Caco-2 (cell line): Measurements from ENCODE around the gene HSD11B2. TPM values are rescaled to one million over a fixed set of nuclear protein-coding genes. Genes with fewer than 3 reads are reported as not detected.

Experiments used
- BruUV-seq: library from RNA; stranded (reverse); fragments of 400-500 nt; replicated peaks from 2 replicates; lab custom pipeline; 2021; lab: Mats Ljungman, UMichigan
- CTCF ChIA-PET: fragments of 300-600 bp; sonication (Branson Sonifier 250); formaldehyde crosslinking; loops from one replicate; lab custom pipeline; 2022; ENCODE audit warnings: antibody characterized with exemption; lab: Charles Lee
- POLR2A ChIA-PET: fragments of 300-600 bp; sonication (Branson Sonifier 250); formaldehyde crosslinking; loops from one replicate; lab custom pipeline; 2022; ENCODE audit warnings: antibody characterized with exemption; lab: Charles Lee
- DNase-seq, 2 experiments: peaks; one replicate each; pipeline versions ENCODE4 v3.0.0 to v3.0.0-alpha.2; 2020 to 2022
- H3K27me3 ChIP-seq: replicated peaks from 2 replicates; pipeline ENCODE4 v1.6.0; 2011; ENCODE audit warnings: low read length; ENCODE audit not compliant: control insufficient read depth, insufficient read depth
- H3K36me3 ChIP-seq: 2 replicates; pipeline ENCODE4 v1.5.1; 2011; ENCODE audit warnings: low read length; ENCODE audit not compliant: control insufficient read depth, insufficient read depth
- H3K4me1 ChIP-seq: fragments of 250-450 bp; sonication (Bioruptor Pico); 2 replicates; pipeline ENCODE4 v1.5.1; 2020; ENCODE audit warnings: mild to moderate bottlenecking
- H3K4me3 ChIP-seq: 2 replicates; pipeline ENCODE4 v1.5.1; 2011; ENCODE audit warnings: low read depth, mild to moderate bottlenecking, control low read depth, low read length
- H3K9me3 ChIP-seq: fragments of 250-450 bp; sonication (Bioruptor Pico); 2 replicates; pipeline ENCODE4 v1.5.1; 2020; ENCODE audit warnings: mild to moderate bottlenecking, moderate library complexity
- H3K27ac Mint-ChIP-seq: one replicate; pipeline ENCODE4 v1.8.0; 2022; ENCODE audit warnings: mixed read lengths; ENCODE audit not compliant: unreplicated experiment
- H3K27me3 Mint-ChIP-seq: one replicate; pipeline ENCODE4 v1.8.0; 2022; ENCODE audit warnings: mixed read lengths; ENCODE audit not compliant: insufficient read depth, unreplicated experiment
- H3K36me3 Mint-ChIP-seq: one replicate; pipeline ENCODE4 v1.8.0; 2022; ENCODE audit warnings: mild to moderate bottlenecking, mixed read lengths; ENCODE audit not compliant: insufficient read depth, unreplicated experiment
- H3K4me1 Mint-ChIP-seq: one replicate; pipeline ENCODE4 v1.8.0; 2022; ENCODE audit warnings: low read depth, mixed read lengths; ENCODE audit not compliant: unreplicated experiment
- H3K4me3 Mint-ChIP-seq: one replicate; pipeline ENCODE4 v1.8.0; 2022; ENCODE audit warnings: mild to moderate bottlenecking, moderate library complexity, mixed read lengths; ENCODE audit not compliant: unreplicated experiment
- H3K9me3 Mint-ChIP-seq: one replicate; pipeline ENCODE4 v1.8.0; 2022; ENCODE audit warnings: mixed read lengths; ENCODE audit not compliant: unreplicated experiment
- intact Hi-C: fragments of 100-400 bp; cut with micrococcal nuclease; formaldehyde crosslinking; loops from one replicate; pipeline ENCODE4 v1.10.0; 2022; ENCODE audit not compliant: unreplicated experiment
- total RNA-seq: library from RNA; stranded (reverse); gene quantifications from 2 replicates; pipeline ENCODE4 v1.2.3, GENCODE V29; 2022
- TF ChIP-seq, protein P1 (sequence below), 2 experiments: fragments of 200-600 bp in 1 of 2; IDR thresholded peaks; 1 replicate in 1 of 2; 2 replicates in 1 of 2; pipeline versions ENCODE4 v1.5.1 to v1.8.0; 2011 to 2022; ENCODE audit warnings: antibody characterized with exemption in 1 of 2, control low read depth in 1 of 2, inconsistent platforms in 1 of 2, low read depth in 1 of 2, low read length in 1 of 2, mild to moderate bottlenecking in 1 of 2, moderate library complexity in 1 of 2; ENCODE audit not compliant: insufficient read depth in 1 of 2, severe bottlenecking in 1 of 2, unreplicated experiment in 1 of 2

The HSD11B2 gene
- total RNA-seq, 1 experiment from 2014 or later, result 11.3 TPM

DNA sequence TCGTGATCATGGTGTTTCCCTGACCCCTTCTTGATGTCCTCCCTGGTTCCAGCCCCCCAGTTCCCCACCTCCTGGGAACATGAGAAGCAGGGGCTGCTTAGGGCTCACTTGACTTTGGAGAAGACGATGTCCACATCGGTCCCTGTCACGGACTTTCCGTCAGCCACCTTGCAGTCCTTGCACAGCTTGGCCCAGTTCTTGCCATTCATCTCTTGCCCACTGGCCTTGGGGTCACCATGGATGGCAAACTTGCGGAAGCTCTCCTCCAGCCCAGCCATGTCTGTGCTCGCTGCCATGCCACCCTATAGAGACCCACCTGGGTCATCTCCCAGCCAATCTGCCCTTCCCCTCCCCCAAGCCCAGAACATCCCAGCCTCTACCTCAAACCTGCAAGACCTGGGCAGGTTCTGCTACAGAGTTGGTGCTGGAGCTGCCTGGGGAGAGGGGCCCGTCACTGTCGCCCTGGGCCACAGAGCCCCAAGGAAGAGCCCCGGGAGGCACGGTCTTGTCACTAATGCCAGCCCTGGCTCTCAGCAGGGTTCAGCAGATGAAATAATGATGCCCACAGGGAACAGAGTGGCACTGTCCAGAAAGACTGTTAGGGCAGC, 40.0 kb upstream of the HSD11B2 start:
- intact Hi-C loops, result no loop called here
- H3K27me3 Mint-ChIP-seq, result no peaks in the 10 kb centered on the region
- DNase-seq, result no peak
- BruUV-seq, result no TSS peak
- ChIA-PET CTCF (no interaction called here), POLR2A (interaction anchor here (0.6 kb wide), 1 partner anchor 11 kb away, joined by 3 read pairs; no protein-coding TSS in a partner anchor)
- Histone ChIP-seq H3K9me3 (no peaks in the 10 kb centered on the region), H3K4me3 (no peak overlapping the region), H3K36me3 (no peaks in the 10 kb centered on the region), H3K27me3 (no peaks in the 10 kb centered on the region), H3K4me1 (peaks cover 7% of the 10 kb centered on the region)
- TF ChIP-seq, protein P1, sequence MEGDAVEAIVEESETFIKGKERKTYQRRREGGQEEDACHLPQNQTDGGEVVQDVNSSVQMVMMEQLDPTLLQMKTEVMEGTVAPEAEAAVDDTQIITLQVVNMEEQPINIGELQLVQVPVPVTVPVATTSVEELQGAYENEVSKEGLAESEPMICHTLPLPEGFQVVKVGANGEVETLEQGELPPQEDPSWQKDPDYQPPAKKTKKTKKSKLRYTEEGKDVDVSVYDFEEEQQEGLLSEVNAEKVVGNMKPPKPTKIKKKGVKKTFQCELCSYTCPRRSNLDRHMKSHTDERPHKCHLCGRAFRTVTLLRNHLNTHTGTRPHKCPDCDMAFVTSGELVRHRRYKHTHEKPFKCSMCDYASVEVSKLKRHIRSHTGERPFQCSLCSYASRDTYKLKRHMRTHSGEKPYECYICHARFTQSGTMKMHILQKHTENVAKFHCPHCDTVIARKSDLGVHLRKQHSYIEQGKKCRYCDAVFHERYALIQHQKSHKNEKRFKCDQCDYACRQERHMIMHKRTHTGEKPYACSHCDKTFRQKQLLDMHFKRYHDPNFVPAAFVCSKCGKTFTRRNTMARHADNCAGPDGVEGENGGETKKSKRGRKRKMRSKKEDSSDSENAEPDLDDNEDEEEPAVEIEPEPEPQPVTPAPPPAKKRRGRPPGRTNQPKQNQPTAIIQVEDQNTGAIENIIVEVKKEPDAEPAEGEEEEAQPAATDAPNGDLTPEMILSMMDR (IDR thresholded peaks at IDR 0.05; ENCODE audit: insufficient read depth in 1 of 2, low read depth in 1 of 2, low read length in 1 of 2, severe bottlenecking in 1 of 2, unreplicated experiment in 1 of 2), result no peak
- H3K4me1 Mint-ChIP-seq, result peaks cover 7% of the 10 kb centered on the region
- H3K9me3 Mint-ChIP-seq, result no peaks in the 10 kb centered on the region
- H3K36me3 Mint-ChIP-seq, result peaks cover 5% of the 10 kb centered on the region
- H3K4me3 Mint-ChIP-seq, result no peak overlapping the region
- no peak overlapping the region for H3K27ac Mint-ChIP-seq

GRCh38 chr16:67391424-67392300, 39.3 kb upstream of the HSD11B2 start:
- Histone ChIP-seq H3K27me3 (no peaks in the 10 kb centered on the region), H3K9me3 (no peaks in the 10 kb centered on the region), H3K4me1 (peaks cover 15% of the 10 kb centered on the region), H3K36me3 (no peaks in the 10 kb centered on the region), H3K4me3 (no peak overlapping the region)
- ChIA-PET POLR2A (interaction anchor here (0.6 kb wide), 1 partner anchor 11 kb away, joined by 3 read pairs; no protein-coding TSS in a partner anchor), CTCF (no interaction called here)
- intact Hi-C loops, result no loop called here
- BruUV-seq, result no TSS peak
- TF ChIP-seq, protein P1 (IDR thresholded peaks at IDR 0.05; ENCODE audit: insufficient read depth in 1 of 2, low read depth in 1 of 2, low read length in 1 of 2, severe bottlenecking in 1 of 2, unreplicated experiment in 1 of 2), result no peak
- Mint-ChIP-seq H3K36me3 (peaks cover 5% of the 10 kb centered on the region), H3K9me3 (no peaks in the 10 kb centered on the region), H3K4me1 (peaks cover 7% of the 10 kb centered on the region), H3K27me3 (no peaks in the 10 kb centered on the region), H3K4me3 (no peak overlapping the region), H3K27ac (no peak overlapping the region)
- DNase-seq, result no peak

DNA sequence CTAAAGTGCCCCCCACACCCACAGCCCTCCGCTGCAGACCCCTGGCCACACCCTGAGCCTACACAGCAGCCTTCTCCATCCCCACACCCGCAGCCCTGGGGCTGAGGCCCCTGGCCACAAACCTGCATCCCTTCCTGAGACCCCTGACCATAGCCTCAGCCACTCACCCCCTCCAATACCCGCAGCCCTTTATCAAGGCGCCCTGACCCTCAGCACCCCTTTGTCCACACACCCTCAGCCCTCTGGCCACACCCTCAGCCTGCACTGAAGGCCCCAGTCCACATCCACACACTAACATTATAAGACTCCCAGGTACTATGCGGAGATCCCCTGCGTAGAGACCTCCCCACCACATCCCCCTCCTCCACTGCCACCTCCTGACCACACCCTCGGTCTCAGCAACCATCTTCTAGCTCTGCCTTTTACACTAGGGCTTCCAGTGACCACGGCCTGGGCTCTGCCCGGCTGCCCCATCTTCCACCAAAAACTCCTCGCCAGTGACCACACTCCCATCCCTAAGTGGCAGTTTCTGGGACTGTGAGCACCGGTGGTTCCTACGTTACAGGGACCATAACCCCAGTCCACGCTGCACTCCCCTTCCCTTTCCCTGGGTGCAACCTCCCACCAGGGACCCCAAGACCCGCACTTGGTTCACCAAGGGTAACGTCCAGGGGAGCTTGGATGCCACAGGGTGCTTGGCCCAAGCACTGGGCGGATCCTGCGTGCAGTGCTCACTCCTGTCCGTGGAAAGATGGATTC, 38.4 kb upstream of the HSD11B2 start:
- TF ChIP-seq, protein P1 (IDR thresholded peaks at IDR 0.05; ENCODE audit: insufficient read depth in 1 of 2, low read depth in 1 of 2, low read length in 1 of 2, severe bottlenecking in 1 of 2, unreplicated experiment in 1 of 2), result no peak
- Histone ChIP-seq H3K4me3 (no peak overlapping the region), H3K36me3 (no peaks in the 10 kb centered on the region), H3K9me3 (no peaks in the 10 kb centered on the region), H3K4me1 (peaks cover 20% of the 10 kb centered on the region), H3K27me3 (no peaks in the 10 kb centered on the region)
- no peaks in the 10 kb centered on the region for H3K27me3 Mint-ChIP-seq
- ChIA-PET CTCF (interaction anchor here (0.7 kb wide), 1 partner anchor 9 kb away, joined by 3 read pairs; no protein-coding TSS in a partner anchor), POLR2A (interaction anchor here (0.6 kb wide), 1 partner anchor 146 kb away, joined by 4 read pairs; no protein-coding TSS in a partner anchor)
- H3K36me3 Mint-ChIP-seq, result peaks cover 5% of the 10 kb centered on the region
- H3K9me3 Mint-ChIP-seq, result no peaks in the 10 kb centered on the region
- DNase-seq, result peak in 1 of 2 experiments; percentile 30
- H3K27ac Mint-ChIP-seq, result peak overlapping the region; percentile 5
- H3K4me1 Mint-ChIP-seq, result peaks cover 7% of the 10 kb centered on the region
- intact Hi-C loops, result no loop called here
- no TSS peak for BruUV-seq
- no peak overlapping the region for H3K4me3 Mint-ChIP-seq
